Smooth muscle cell (in vitro differentiated cells): ENCODE results near the gene RTN3. TPM values are rescaled to one million over a fixed set of nuclear protein-coding genes. Genes with fewer than 3 reads are reported as not detected.

Source experiments
- DNase-seq: peaks from one replicate; lab custom pipeline; 2025; ENCODE audit not compliant: unreplicated experiment; lab: John Stamatoyannopoulos, UW
- H2AFZ ChIP-seq: fragments of 200-600 bp; sonication (generic); 2 replicates; pipeline ENCODE4 v1.6.0; 2016; ENCODE audit warnings: antibody characterized with exemption, low read depth, mild to moderate bottlenecking
- H3F3A ChIP-seq: fragments of 200-600 bp; sonication (generic); 2 replicates; pipeline ENCODE4 v1.6.0; 2017; ENCODE audit warnings: antibody characterized with exemption, low read depth
- H3K27ac ChIP-seq: fragments of 200-600 bp; sonication (generic); 2 replicates; pipeline ENCODE4 v1.5.1; 2016; ENCODE audit warnings: low read depth, mild to moderate bottlenecking
- H3K27me3 ChIP-seq: fragments of 200-600 bp; sonication (generic); 2 replicates; pipeline ENCODE4 v1.6.1; 2016; ENCODE audit warnings: low read depth, mild to moderate bottlenecking
- H3K36me3 ChIP-seq: fragments of 200-600 bp; sonication (generic); 2 replicates; pipeline ENCODE4 v1.5.1; 2016; ENCODE audit warnings: low read depth
- H3K4me1 ChIP-seq: fragments of 200-600 bp; sonication (generic); 2 replicates; pipeline ENCODE4 v1.5.1; 2016; ENCODE audit warnings: low read depth
- H3K4me2 ChIP-seq: fragments of 200-600 bp; sonication (generic); 2 replicates; pipeline ENCODE4 v1.6.0; 2016; ENCODE audit warnings: mild to moderate bottlenecking
- H3K4me3 ChIP-seq: fragments of 200-600 bp; sonication (generic); 2 replicates; pipeline ENCODE4 v1.5.1; 2016; ENCODE audit warnings: mild to moderate bottlenecking
- H3K79me2 ChIP-seq: fragments of 200-600 bp; sonication (generic); 2 replicates; pipeline ENCODE4 v1.6.0; 2016; ENCODE audit warnings: low read depth, mild to moderate bottlenecking
- H3K9ac ChIP-seq: fragments of 200-600 bp; sonication (generic); 2 replicates; pipeline ENCODE4 v1.6.0; 2016; ENCODE audit warnings: low read depth
- H3K9me3 ChIP-seq: fragments of 200-600 bp; sonication (generic); replicated peaks from 2 replicates; pipeline ENCODE4 v1.5.1; 2016; ENCODE audit warnings: low read depth
- H4K20me1 ChIP-seq: fragments of 200-600 bp; sonication (generic); 2 replicates; pipeline ENCODE4 v1.6.0; 2016; ENCODE audit warnings: low read depth
- CTCF ChIP-seq: fragments of 200-600 bp; sonication (generic); IDR thresholded peaks from 2 replicates; pipeline ENCODE4 v1.5.1; 2017; ENCODE audit warnings: borderline replicate concordance, mild to moderate bottlenecking, antibody characterized with exemption; ENCODE audit not compliant: insufficient read depth, poor library complexity, severe bottlenecking
- WGBS: methylation state at CpG from one replicate; pipeline ENCODE4 v1.1.7; 2016; ENCODE audit warnings: low lambda C conversion rate; 5-methylcytosine and 5-hydroxymethylcytosine counted together
- polyA plus RNA-seq: library from polyadenylated mRNA; unstranded; fragments of >200 nt; fragmentation: Nextera tagmentation; extraction: Ambion mirVana; gene quantifications from 2 replicates; pipeline ENCODE4 v1.2.1, GENCODE V29; 2016
- total RNA-seq: library from RNA; depleted of rRNA; stranded (reverse); fragments of >200 nt; gene quantifications from 2 replicates; pipeline ENCODE4 v1.2.3, GENCODE V29; 2014

The RTN3 gene
- total and polyA plus RNA-seq, 2 experiments from 2014 or later, result 43.5 to 64.9 TPM

- Histone ChIP-seq H3F3A (peaks cover 22% of the 10 kb centered on the region), H3K4me3 (no peak overlapping the region), H4K20me1 (peaks cover 70% of the 10 kb centered on the region), H3K36me3 (no peaks in the 10 kb centered on the region), H3K79me2 (peaks cover 35% of the 10 kb centered on the region), H3K4me2 (peak overlapping the region; percentile 100), H3K27me3 (no peaks in the 10 kb centered on the region), H3K9ac (no peak overlapping the region), H2AFZ (no peak overlapping the region), H3K27ac (no peak overlapping the region), H3K4me1 (peaks cover 46% of the 10 kb centered on the region), H3K9me3 (no peaks in the 10 kb centered on the region)
- TF ChIP-seq CTCF, result no peak
- DNase-seq, result no peak
- WGBS, result 86% methylated on average over 11 of the region's 18 CpGs
Observed at GRCh38 chr11:63765688-63766241, 84.5 kb downstream of the RTN3 start.

- no peak for TF ChIP-seq CTCF
- Histone ChIP-seq H3K9me3 (no peaks in the 10 kb centered on the region), H3K9ac (peak overlapping the region; percentile 11), H3K27me3 (no peaks in the 10 kb centered on the region), H3K4me1 (peaks cover 37% of the 10 kb centered on the region), H3K36me3 (no peaks in the 10 kb centered on the region), H3F3A (peaks cover 22% of the 10 kb centered on the region), H3K79me2 (peaks cover 35% of the 10 kb centered on the region), H3K27ac (peak overlapping the region; percentile 6), H3K4me2 (peak overlapping the region; percentile 100), H4K20me1 (peaks cover 63% of the 10 kb centered on the region), H2AFZ (no peak overlapping the region), H3K4me3 (peak overlapping the region; percentile 89)
- DNase-seq, result no peak
- 77% methylated on average over 5 of the region's 7 CpGs for WGBS
Observed at GRCh38 chr11:63766531-63767235, 85.4 kb downstream of the RTN3 start.

- Histone ChIP-seq H3F3A (peaks cover 22% of the 10 kb centered on the region), H3K36me3 (no peaks in the 10 kb centered on the region), H3K4me1 (peaks cover 35% of the 10 kb centered on the region), H3K9ac (peak overlapping the region; percentile 11), H2AFZ (no peak overlapping the region), H3K79me2 (peaks cover 35% of the 10 kb centered on the region), H3K4me2 (peak overlapping the region; percentile 100), H4K20me1 (peaks cover 58% of the 10 kb centered on the region), H3K27ac (peak overlapping the region; percentile 6), H3K9me3 (no peaks in the 10 kb centered on the region), H3K4me3 (peak overlapping the region; percentile 89), H3K27me3 (no peaks in the 10 kb centered on the region)
- DNase-seq, result no peak
- no peak for TF ChIP-seq CTCF
- WGBS, result 24% methylated on average over 4 of the region's 4 CpGs
Observed at GRCh38 chr11:63767267-63767564, 85.9 kb downstream of the RTN3 start.
